BLaER1 treated with 17β-estradiol and CSF1 and Interleukin-3, amounts not matched to agents 10 nM and 100 nM (cell line): ENCODE measurements around the gene PTPRN2.
"Not testable (repeated sequence)": the region's sequence is repeated elsewhere in the genome, so short reads cannot be mapped to it uniquely, and the experiment has no call there.

Source experiments
- H3K27ac ChIP-seq, 11 experiments: shearing (Covaris generic); formaldehyde crosslinking; 2 replicates each; pipeline ENCODE4 v1.8.1; 2022
- H3K27me3 ChIP-seq, 11 experiments: shearing (Covaris generic); formaldehyde crosslinking; 2 replicates each; pipeline ENCODE4 v1.8.1; 2022
- H3K36me3 ChIP-seq, 11 experiments: shearing (Covaris generic); formaldehyde crosslinking; 2 replicates each; pipeline ENCODE4 v1.8.1; 2022
- H3K4me1 ChIP-seq, 10 experiments: shearing (Covaris generic); formaldehyde crosslinking; 2 replicates each; pipeline ENCODE4 v1.8.1; 2022
- H3K4me2 ChIP-seq, 11 experiments: shearing (Covaris generic); formaldehyde crosslinking; 2 replicates each; pipeline ENCODE4 v1.8.1; 2022
- H3K4me3 ChIP-seq, 10 experiments: shearing (Covaris generic); formaldehyde crosslinking; 2 replicates each; pipeline ENCODE4 v1.8.1; 2022
- H3K9ac ChIP-seq, 11 experiments: shearing (Covaris generic); formaldehyde crosslinking; 2 replicates each; pipeline ENCODE4 v1.8.1; 2022
- H3K9me3 ChIP-seq, 11 experiments: shearing (Covaris generic); formaldehyde crosslinking; replicated peaks in 1 of 11; 2 replicates each; pipeline ENCODE4 v1.8.1; 2022
- H4K20me1 ChIP-seq, 11 experiments: shearing (Covaris generic); formaldehyde crosslinking; 2 replicates each; pipeline ENCODE4 v1.8.1; 2022
- Cebpa-rat ChIP-seq, 11 experiments: shearing (Covaris generic); IDR thresholded peaks; 2 replicates each; pipeline ENCODE4 v1.8.1; 2022

The PTPRN2 gene

GRCh38 chr7:157737151-157738065, 850.2 kb downstream of the PTPRN2 start:
- H4K20me1 ChIP-seq = no peaks in the 10 kb centered on the region
- no peak for TF ChIP-seq Cebpa-rat (IDR thresholded peaks at IDR 0.05)
- no peak overlapping the region for H3K4me2 ChIP-seq
- H3K4me3 ChIP-seq = no peak overlapping the region
- H3K27me3 ChIP-seq = no peaks in the 10 kb centered on the region
- H3K4me1 ChIP-seq = peaks cover 0 to 7% (median 4%) of the 10 kb centered on the region in 10 experiments; a peak in 10 of 20 replicates
- no peak overlapping the region for H3K9ac ChIP-seq
- H3K27ac ChIP-seq = no peak overlapping the region
- H3K9me3 ChIP-seq = 0 out of 22 replicates have a peak, but pooled peaks cover 0 to 4% (median 0%) of the 10 kb centered on the region in 11 experiments
- no peaks in the 10 kb centered on the region for H3K36me3 ChIP-seq

GRCh38 chr7:157736341-157736740, 851.3 kb downstream of the PTPRN2 start:
- no peak overlapping the region for H3K9ac ChIP-seq
- no peaks in the 10 kb centered on the region for H4K20me1 ChIP-seq
- H3K4me3 ChIP-seq = no peak overlapping the region
- no peak overlapping the region for H3K27ac ChIP-seq
- H3K4me1 ChIP-seq = no peaks in the 10 kb centered on the region
- no peaks in the 10 kb centered on the region for H3K36me3 ChIP-seq
- peaks cover 0 to 4% (median 0%) of the 10 kb centered on the region in 11 experiments; a peak in 1 of 22 replicates for H3K9me3 ChIP-seq
- TF ChIP-seq Cebpa-rat (IDR thresholded peaks at IDR 0.05) = no peak
- no peak overlapping the region for H3K4me2 ChIP-seq
- H3K27me3 ChIP-seq = no peaks in the 10 kb centered on the region

- no peak for TF ChIP-seq Cebpa-rat (IDR thresholded peaks at IDR 0.05)
- Histone ChIP-seq H3K27ac (no peak overlapping the region), H3K9ac (no peak overlapping the region), H4K20me1 (no peaks in the 10 kb centered on the region), H3K36me3 (no peaks in the 10 kb centered on the region), H3K4me1 (peaks cover 0 to 4% (median under 1%) of the 10 kb centered on the region in 10 experiments; a peak in 6 of 20 replicates), H3K4me2 (no peak overlapping the region), H3K9me3 (peaks cover 0 to 4% (median 0%) of the 10 kb centered on the region in 11 experiments; a peak in 1 of 22 replicates), H3K27me3 (no peaks in the 10 kb centered on the region), H3K4me3 (no peak overlapping the region)
These were observed 851.8 kb downstream of the PTPRN2 start for GRCh38 chr7:157735826-157736225.

- Histone ChIP-seq H3K4me1 (peaks cover 0 to 12% (median 6%) of the 10 kb centered on the region in 10 experiments; a peak in 8 of 20 replicates), H3K27me3 (no peaks in the 10 kb centered on the region), H3K9me3 (peaks cover 0 to 4% (median 0%) of the 10 kb centered on the region in 11 experiments; a peak in 1 of 22 replicates), H3K4me2 (no peak overlapping the region), H3K36me3 (no peaks in the 10 kb centered on the region), H3K9ac (no peak overlapping the region), H3K27ac (no peak overlapping the region), H3K4me3 (no peak overlapping the region), H4K20me1 (no peaks in the 10 kb centered on the region)
- no peak for TF ChIP-seq Cebpa-rat (IDR thresholded peaks at IDR 0.05)
These were observed 852.7 kb downstream of the PTPRN2 start for GRCh38 chr7:157734676-157735640.

- H3K9me3 ChIP-seq, H3K27ac ChIP-seq, H3K27me3 ChIP-seq, H3K4me2 ChIP-seq, H3K36me3 ChIP-seq, H4K20me1 ChIP-seq, H3K9ac ChIP-seq, H3K4me3 ChIP-seq: not testable (repeated sequence)
- peaks cover 0 to 15% (median 6%) of the 10 kb centered on the region in 10 experiments; a peak in 8 of 20 replicates for H3K4me1 ChIP-seq
These were observed 853.7 kb downstream of the PTPRN2 start for GRCh38 chr7:157733760-157734395.

GRCh38 chr7:157731126-157731525, 856.5 kb downstream of the PTPRN2 start:
- H3K9ac ChIP-seq = no peak overlapping the region
- H3K4me3 ChIP-seq = no peak overlapping the region
- H3K36me3 ChIP-seq = no peaks in the 10 kb centered on the region
- H3K27me3 ChIP-seq = no peaks in the 10 kb centered on the region
- TF ChIP-seq Cebpa-rat (IDR thresholded peaks at IDR 0.05) = no peak
- no peaks in the 10 kb centered on the region for H4K20me1 ChIP-seq
- H3K9me3 ChIP-seq = peaks cover 0 to 4% (median 0%) of the 10 kb centered on the region in 11 experiments; a peak in 1 of 22 replicates
- H3K4me2 ChIP-seq = peak overlapping the region in 7 of 11 experiments; percentile 9 to 48 (median 18); a peak in 8 of 22 replicates
- no peak overlapping the region for H3K27ac ChIP-seq
- H3K4me1 ChIP-seq = peaks cover 0 to 15% (median 6%) of the 10 kb centered on the region in 10 experiments; a peak in 8 of 20 replicates

- H3K27ac ChIP-seq = no peak overlapping the region
- H3K9ac ChIP-seq = no peak overlapping the region
- H3K4me2 ChIP-seq = peak overlapping the region in 8 of 11 experiments; percentile 2 to 48 (median 15); a peak in 11 of 22 replicates
- no peak overlapping the region for H3K4me3 ChIP-seq
- H3K4me1 ChIP-seq = peaks cover 0 to 15% (median 6%) of the 10 kb centered on the region in 10 experiments; a peak in 8 of 20 replicates
- no peaks in the 10 kb centered on the region for H3K27me3 ChIP-seq
- no peak for TF ChIP-seq Cebpa-rat (IDR thresholded peaks at IDR 0.05)
- H3K9me3 ChIP-seq = peaks cover 0 to 4% (median 0%) of the 10 kb centered on the region in 11 experiments; a peak in 1 of 22 replicates
- H3K36me3 ChIP-seq = no peaks in the 10 kb centered on the region
- no peaks in the 10 kb centered on the region for H4K20me1 ChIP-seq
These were observed 857.0 kb downstream of the PTPRN2 start for GRCh38 chr7:157730614-157731013.

GRCh38 chr7:157729566-157729965, 858.1 kb downstream of the PTPRN2 start:
- Histone ChIP-seq H3K27me3 (0 out of 22 replicates have a peak, but pooled peaks cover 0 to under 1% (median 0%) of the 10 kb centered on the region in 11 experiments), H3K9ac (no peak overlapping the region), H4K20me1 (no peaks in the 10 kb centered on the region), H3K4me2 (no peak overlapping the region), H3K4me1 (peaks cover 0 to 15% (median 6%) of the 10 kb centered on the region in 10 experiments; a peak in 8 of 20 replicates), H3K4me3 (no peak overlapping the region), H3K9me3 (peaks cover 0 to 4% (median 0%) of the 10 kb centered on the region in 11 experiments; a peak in 1 of 22 replicates), H3K27ac (no peak overlapping the region), H3K36me3 (no peaks in the 10 kb centered on the region)
- TF ChIP-seq Cebpa-rat (IDR thresholded peaks at IDR 0.05) = no peak
